ENCODE data around the gene CLPTM1L.

Gene CLPTM1L

DNA sequence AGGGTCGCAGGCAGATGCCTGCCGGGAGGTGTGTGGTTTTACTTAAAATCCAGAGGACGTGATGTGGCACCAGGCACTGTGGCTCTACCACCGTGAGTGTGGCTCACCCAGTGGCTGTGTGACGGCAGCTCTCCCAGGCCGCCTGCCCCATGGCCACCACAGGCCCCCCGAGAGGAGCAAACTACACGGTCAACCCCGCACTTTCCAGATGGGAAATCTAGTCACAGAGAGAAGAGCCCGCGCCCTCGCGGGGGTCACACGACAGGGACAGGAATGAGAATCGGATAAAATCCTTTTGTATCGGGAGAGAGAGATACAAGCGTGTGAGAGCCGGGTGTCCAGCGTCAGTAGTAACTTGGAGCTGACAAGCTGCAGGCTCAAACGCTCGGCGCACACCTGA, 74.5 kb downstream of the CLPTM1L start:
- DNase-seq: no peak

GRCh38 chr5:1268666-1269065, 76.2 kb downstream of the CLPTM1L start:
- no peak for DNase-seq

- DNase-seq: no peak
Measured at GRCh38 chr5:1268056-1268455, 76.8 kb downstream of the CLPTM1L start.

Data from NCI-H1436 (cell line).